ENCODE results near the gene LAMP5.
A peak's percentile ranks its signal among the peaks of the same experiment; 100 is the strongest.

- TF ChIP-seq POLR2AphosphoS5 (IDR thresholded peaks at IDR 0.05) = peak; percentile 6
- TF ChIP-seq TAF1 (IDR thresholded peaks at IDR 0.05; ENCODE audit: low read depth) = no peak
- peak; percentile 29 for TF ChIP-seq EZH2 (IDR thresholded peaks at IDR 0.05; ENCODE audit: borderline replicate concordance, insufficient read depth, low read length, poor library complexity, severe bottlenecking)
- no peak for TF ChIP-seq CTCF (IDR thresholded peaks at IDR 0.05; ENCODE audit: poor library complexity, severe bottlenecking)
Measured at GRCh38 chr20:9507544-9508239, 6.7 kb upstream of the LAMP5 start.
